GM18858 (cell line): Measurements from ENCODE around the gene CXADR.

Source experiments
- ATAC-seq: cut with Tn5 transposase; IDR thresholded peaks from one replicate; pipeline ENCODE4 v1.9.1; 2021; ENCODE audit not compliant: unreplicated experiment

Gene CXADR

DNA sequence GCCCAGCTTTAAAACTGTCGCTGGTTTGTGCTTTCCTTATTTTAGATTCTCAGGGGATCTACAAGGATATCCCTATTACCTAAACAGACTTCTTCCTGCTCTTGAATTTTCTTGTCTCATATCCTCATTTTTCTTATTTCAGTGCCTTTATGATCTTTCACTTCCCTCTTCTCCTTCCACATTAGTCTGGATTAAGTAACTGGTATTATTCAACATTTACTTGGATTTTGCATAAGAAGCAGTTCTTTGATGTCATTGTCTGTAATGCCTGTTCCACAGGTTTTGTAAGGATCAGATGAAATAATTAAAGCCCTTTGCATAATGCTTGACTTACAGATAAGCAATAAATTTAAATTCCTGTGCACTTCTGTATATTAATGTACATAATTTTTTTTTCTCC lies 26.5 kb downstream of the CXADR start:
- no peak for ATAC-seq

DNA sequence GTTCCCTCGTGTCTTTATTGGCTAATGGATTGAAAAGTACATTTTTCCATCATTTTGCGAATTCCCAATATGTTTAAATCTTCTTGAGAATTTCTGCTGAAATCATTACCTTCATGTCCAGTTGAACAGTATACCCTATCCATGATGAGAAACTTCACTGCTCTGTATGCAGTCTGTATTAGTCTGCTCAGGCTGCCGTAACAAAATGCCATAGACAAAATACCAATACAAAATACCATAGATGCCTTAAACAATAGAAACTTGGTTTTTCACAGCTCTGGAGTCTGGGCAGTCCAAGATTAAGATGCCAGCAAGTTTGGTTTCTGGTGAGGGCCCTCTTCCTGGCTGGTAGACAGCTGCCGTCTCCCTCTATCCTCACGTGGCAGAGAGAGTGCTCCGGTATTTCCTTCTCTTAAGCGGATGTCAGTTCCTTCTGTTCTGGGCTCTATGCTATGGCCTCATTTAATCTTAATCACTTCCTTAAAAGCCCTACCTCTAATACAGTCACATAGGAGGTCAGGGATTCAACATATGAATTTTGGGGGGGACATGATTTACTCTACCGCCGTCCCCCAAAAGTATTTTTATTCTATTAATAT lies 27.0 kb downstream of the CXADR start:
- no peak for ATAC-seq

DNA sequence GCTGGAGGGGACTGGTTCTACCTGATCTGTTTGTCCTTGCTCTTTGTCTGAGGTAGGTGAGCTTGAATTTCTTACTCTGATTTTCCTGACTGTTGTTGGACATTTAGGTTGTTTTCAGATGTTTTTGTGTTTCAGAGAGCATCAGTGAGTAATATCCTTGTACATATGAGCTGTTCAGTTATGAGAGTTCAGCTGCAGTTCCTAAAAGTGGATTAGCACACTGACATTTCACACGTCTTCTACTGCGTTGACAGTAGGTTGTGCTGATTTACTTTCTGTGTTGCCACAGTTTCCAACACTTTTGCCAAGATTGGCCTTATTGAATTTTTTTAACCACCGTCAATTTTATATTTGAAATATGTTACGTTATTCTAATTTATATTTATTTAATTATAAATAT lies 27.7 kb downstream of the CXADR start:
- no peak for ATAC-seq

DNA sequence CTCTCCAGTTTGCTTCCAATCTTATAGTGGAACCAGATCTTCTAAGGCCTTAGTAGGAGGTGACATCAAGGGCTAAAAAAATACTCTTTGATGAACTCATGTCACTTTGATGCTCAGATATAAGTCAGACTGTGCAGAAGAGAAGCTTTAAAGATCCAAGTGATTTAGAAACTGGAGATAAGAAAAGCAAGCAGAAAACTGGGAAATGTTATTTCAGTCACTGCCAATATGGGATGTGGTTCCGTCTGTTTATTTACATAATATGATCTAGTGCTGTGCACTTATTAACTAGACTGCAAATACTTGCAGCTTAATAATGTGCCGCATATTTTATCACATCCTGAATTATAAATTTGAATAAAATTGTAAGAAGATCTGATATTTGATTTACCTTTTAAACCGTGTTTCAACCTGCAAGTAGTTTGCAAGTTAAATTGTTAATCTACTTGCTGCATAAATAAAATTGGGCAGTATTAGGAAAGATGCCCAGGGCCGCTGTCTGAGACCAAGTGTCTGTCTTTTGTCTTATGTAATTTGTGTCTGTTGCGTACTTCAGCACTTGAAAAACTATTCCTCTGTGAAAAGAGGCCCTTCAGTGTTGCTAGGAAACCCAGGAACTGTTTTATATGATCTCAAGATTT lies 29.6 kb downstream of the CXADR start:
- ATAC-seq = no peak

DNA sequence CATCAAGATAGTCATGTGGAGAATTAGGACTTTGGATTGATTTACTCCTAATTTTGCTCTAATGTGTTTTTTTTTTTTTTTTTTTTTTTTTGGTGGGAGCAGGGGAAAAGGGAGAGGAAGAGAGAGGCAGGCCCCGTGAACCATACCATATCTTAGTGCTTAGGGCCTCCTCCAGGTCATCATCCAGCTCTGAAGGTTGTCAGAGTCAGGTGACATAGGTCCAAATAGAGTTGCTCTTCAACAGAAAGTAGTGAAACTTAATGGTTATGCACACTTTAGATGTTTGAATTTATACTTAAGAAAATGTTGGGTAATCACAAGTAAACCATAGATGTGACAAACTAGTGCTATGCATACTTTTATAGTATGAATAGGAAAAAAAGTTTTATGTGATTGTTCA lies 32.2 kb downstream of the CXADR start:
- no peak for ATAC-seq

DNA sequence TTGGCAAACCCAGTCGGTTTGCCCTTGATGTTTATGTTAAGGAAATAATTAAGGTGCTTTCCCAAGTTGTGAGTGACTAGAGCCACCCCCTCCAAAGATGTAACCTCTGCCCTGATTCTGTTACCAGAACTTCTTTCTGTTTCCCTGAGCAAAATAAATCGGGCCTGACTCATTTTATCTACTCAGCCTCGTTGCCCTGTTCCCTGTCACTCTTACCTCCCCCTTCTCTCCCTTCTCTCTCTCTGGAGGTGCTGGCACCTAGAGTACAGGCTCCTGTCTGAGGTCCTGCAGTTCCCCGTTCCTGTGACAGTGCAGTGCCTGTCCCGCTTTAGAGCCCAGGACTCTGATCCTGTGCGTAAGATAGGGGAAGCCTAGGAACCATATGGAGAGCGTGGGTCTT lies 35.4 kb downstream of the CXADR start:
- no peak for ATAC-seq

DNA sequence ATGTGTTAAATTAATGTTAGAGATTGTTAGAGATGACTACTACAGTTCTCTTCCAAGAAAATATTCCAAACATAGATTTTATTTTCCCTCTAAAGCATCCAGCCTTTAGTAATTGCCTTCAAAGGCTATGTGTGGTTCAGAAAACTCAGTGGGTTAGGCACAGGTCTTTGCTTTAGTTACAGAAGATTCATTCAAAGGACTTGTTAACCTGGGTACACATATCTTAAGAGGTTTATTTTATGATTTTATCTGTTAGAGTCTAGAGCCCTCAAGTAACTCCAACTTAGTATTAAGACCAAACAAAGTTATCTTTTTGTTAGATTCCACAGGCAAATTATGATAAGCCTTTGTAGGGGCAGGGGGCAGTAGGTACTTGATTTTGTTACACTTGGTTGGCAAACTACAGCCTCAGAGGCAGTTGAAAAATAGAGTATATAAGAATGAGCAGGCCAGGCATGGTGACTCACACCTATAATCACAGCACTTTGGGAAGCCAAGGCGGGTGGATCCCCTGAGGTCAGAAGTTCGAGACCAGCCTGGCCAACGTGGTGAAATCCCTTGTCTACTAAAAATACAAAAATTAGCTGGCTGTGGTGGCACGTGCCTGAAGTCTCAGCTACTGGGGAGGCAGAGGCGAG lies 37.9 kb downstream of the CXADR start:
- ATAC-seq = no peak

DNA sequence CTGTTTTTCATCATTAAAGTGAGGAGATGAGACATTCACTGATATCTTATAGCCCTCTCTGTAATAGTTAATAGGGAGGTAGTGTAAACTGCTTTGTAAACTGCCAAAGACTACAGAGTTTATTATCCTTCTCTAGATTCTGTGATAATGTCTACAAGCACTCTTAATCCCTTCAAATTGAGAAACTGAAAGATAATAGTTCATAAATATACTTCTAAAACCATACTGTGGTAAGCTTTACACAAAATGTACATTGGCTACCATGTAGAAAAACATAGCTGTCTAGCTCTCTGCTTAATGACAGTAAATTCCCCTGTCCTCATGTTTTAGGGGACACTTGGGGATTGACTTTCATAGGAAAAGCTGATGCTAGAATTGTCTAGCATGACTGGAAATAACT lies 39.6 kb downstream of the CXADR start:
- ATAC-seq = no peak

DNA sequence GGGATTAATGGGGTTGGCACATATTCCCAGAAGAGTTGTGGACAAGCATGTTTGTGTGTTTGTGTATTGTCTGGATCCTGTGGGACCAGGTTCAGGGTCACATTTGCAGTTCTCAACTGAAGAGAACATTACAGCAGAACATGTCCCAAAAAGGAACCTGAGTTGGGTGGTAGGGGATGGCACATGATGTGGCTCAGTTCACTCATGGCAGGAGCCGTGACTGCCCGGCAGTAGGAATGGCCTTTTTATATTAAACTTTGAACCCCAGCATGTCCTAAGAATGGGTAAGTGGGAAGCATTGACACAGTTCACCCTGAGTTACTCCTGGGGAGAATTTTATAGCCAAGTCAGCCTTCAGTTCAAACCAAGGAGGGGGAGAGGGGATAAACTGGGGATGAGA lies 41.3 kb downstream of the CXADR start:
- no peak for ATAC-seq

DNA sequence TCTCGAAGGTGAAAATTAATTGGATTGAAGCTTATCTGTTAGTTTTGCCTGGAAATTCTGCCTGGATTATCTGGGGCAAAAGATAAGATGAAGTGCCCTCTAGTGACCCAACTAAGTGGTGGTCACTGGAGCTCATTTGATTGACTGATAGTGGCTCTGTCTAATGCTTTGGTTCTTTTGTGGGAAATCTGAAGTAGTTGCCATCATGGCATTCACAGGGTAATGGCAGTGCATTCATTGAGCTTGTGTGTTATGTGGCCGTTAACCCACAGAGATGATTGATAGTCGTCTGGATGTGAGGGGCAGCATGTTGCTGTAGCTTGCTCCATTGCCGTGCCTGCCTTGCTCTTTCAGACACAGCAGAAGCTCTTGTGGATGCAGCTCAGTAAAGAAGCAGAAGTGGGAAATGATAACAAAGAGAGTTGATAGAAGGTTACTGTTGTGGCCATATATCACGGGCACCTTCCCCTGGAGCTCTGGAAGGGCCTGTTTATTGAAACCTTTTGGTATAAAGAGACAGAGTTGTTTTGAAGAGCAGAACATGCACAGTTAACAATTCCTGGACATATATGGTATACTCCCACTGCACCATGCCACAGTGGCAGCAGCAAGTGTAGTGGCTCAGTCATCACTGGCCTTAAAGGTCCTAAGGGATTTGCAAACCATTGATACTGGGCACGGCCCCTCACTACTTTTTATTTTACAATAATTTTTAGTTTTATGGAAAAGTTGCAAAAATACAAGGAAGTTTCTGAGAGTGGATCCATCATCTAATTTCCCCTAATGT lies 42.0 kb downstream of the CXADR start:
- ATAC-seq = no peak

DNA sequence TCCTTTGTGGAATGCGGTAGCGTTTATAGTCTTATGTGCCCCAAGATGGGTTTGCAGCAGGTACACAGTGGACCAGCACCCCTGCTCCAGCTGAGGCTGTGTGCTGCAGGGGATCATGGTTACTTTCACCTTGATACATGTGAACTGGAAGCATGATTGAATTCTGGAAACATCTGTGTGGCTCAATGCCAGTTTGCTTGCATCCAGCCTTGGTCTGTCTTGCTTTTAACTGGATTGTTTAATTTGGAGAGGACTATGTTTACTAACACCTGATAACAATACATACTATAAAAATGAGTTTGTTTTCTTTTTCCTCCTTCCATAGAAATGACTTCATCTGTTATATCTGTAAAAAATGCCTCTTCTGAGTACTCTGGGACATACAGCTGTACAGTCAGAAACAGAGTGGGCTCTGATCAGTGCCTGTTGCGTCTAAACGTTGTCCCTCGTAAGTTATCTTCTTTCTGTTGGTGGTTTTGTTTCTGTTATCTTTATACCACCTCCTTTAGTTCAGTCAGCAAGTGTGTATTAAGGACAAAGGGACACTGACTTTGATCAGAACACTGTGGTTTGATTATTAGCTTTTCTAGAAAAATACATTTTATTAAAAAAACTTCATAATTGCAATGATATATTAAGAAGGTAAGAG lies 47.7 kb downstream of the CXADR start:
- ATAC-seq = no peak

DNA sequence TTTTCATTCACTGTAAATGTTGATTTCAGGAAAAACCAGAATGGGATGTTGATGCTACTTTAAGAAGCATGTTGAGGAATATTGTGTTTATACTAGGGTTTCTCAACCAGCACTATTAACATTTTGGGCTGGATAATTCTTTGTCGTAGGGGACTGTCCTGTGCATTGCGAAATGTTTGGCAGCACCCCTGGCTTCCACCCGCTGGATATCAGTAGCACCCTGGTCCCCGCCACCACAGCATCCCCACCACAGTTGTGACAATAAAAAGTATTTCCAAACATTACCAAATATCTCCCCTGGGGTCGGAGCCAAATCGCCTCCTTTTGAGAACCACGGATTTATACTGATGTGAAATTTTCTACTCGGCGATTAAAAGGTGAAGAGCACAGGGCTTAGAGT lies 57.9 kb downstream of the CXADR start:
- no peak for ATAC-seq

DNA sequence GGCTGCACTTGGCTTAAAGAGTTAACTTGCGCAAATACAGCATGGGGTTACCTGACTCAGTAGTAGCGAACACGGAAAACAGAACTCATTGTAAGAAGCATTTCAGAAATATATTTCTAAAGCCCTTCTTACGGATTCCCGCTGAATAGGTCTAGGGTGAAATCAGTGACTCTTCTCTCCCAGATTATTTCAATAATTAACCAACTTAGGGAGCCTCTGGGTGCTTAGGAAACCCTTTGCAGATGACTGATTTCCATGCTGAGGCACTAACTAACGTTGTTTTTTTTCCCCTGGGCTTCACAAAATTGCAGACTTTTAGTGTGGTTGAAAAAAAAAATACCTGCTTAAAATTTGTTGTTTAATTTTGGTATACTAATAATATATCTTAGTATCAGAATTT lies 59.6 kb downstream of the CXADR start:
- ATAC-seq = no peak

DNA sequence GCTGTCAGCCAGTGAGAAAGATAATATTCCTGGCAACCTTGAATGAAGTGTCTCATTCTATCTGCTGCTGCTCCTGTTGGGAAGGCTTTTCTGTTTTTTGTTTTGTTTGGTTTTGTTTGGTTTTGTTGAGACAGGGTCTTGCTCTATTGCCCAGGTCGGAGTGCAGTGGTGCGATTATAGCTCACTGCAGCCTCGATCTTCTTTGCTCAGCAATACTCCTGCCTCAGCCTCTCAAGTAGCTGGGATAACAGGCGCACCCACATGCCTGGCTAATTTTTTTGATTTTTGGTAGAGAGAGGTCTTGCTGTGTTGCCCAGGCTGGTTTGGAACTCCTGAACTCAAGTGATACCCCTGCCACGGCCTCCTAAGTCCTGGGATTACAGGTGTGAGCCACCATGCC lies 62.2 kb downstream of the CXADR start:
- no peak for ATAC-seq

DNA sequence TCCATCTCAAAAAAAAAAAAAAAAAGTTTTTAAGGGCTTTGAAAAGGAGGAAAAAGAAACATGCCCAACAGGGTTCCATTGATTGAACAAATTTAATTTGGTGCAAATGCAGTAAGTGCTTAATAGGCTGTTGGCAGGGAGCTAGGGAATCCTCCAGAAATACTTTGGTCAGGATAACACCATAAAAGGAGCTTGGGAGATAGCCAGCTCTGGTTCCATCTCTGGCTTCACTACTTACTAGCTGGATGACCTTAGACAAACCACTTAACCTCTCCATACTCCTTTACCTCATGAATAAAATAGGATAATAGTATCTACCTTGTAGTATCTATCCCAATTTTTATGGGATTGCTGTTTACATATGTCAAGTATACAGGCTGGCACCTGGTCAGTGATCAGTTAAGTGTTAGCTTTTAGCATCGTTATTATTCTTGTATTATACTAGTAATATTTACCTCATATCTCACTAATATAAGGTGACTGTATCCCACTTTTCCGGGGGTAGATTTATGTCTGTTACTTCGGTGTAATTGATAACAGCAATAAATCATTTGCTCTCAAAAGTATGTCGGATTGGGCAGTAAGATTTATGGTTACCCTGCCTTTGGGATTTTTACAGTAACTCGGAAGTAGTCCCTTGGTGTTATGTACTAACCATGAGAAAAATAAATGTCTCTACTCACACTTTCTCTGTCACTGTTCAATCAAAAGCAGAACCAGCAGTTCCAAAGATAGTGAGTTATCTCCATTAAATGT lies 63.4 kb downstream of the CXADR start:
- ATAC-seq = no peak

DNA sequence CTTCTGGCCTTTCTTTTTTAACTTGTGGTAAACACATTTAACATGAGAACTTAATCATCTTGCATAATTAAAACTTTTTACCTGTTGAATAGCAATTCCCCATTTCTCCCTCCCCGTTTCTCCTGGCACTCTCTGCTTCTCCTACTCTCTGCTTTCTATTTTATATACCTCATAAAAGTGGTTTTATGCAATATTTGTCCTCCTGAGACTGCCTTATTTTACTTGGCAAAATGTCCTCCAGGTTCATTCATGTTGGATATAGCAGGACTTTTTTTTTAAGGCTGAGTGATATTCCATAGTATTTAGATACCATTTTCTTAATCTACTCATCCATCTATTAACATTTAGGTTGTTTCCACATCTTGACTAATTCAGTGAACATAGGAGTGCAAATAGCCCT lies 64.9 kb downstream of the CXADR start:
- no peak for ATAC-seq

DNA sequence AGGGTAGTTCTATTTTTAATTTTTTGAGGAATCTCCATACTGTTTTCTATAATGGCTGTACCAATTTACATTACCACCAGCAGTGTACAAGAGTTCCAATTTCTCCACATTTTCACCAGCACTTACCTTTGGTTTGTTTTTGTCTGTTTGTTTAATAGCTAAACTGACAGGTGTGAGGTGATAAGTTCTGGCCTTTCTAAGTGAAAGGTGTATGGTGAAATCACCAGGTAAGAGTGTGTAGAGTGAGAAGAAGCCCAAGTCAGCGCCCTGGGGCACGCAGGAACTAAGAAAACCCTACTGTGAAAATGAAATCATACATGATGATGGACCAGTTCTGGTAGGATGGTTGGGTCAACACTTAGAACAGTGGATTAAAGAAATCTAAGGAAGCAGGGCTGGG lies 65.3 kb downstream of the CXADR start:
- no peak for ATAC-seq

DNA sequence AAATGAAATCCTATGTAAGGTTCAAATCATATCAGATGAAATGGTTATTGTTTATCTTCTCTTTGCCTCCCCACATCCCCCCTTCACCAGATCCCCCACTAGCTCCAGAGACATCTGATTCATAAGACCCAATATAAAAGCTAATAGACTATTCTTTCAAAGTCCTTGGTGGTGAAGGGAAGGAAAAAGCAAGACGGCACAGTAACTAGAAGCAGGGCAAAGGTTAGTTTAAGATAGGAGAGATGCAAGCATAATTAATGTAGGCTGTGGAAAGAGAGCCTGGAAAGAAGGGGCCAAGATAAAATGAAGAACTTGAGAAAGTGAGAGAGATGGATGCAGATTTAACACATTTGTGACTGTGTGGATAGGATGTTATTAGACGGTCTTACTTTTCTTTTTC lies 66.0 kb downstream of the CXADR start:
- no peak for ATAC-seq

DNA sequence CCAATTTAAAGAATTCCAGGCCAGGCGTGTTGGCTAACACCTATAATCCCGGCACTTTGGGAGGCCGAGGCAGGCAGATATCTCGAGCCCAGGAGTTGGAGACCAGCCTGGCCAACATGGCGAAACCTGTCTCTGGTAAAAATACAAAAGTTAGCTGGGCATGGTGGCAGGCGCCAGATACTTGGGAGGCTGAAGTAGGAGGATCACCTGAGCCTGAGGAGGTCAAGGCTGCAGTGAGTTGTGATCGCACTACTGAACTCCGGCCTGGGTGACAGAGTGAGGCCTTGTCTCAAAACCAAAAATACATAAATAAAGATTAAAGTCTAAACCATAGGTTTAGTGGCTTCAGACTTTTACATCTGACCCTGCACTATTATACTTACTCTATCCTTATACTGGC lies 67.5 kb downstream of the CXADR start:
- no peak for ATAC-seq

DNA sequence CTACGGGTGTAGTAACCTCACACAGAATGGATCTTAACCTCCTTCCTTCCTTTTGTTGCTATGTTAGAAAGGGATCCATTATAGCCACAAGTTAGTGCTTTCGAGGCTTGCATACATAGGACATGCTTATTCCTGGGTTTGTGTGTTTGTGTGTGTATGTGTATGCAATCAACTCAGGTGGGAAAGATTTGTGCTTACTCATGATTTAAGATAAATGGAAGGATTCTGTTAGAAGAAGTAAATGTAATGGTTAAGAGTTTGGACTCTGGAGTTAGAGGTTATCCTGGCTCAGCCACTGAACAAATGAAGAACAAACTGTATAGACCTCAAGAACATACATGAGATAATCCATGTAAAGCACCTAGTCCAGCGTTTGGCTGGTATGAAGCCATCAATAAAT lies 71.1 kb downstream of the CXADR start:
- ATAC-seq = no peak
